GM23338 (cell line): Measurements from ENCODE around the gene CELSR3.

ENCODE experiments used
- CREB1 ChIP-seq: fragments of 250-450 bp; sonication (Bioruptor Pico); IDR thresholded peaks from 2 replicates; pipeline ENCODE4 v1.5.0; 2020; ENCODE audit warnings: low read depth, mild to moderate bottlenecking, moderate library complexity
- EZH2 ChIP-seq: fragments of 200-600 bp; sonication (generic); IDR thresholded peaks from one replicate; pipeline ENCODE4 v1.8.0; 2017; ENCODE audit warnings: antibody characterized with exemption, mild to moderate bottlenecking, low read depth; ENCODE audit not compliant: unreplicated experiment
- JUNB ChIP-seq: IDR thresholded peaks from one replicate; pipeline ENCODE4 v1.6.1; 2016; ENCODE audit warnings: antibody characterized with exemption; ENCODE audit not compliant: unreplicated experiment
- TF ChIP-seq, protein P1 (sequence below), 2 experiments: fragments of 200-600 bp in 1 of 2; sonication (generic) in 1 of 2; conservative IDR thresholded peaks; 2 replicates each; pipeline versions ENCODE4 v1.5.1 to v1.6.1; 2016 to 2017; ENCODE audit warnings: antibody characterized with exemption in 2 of 2, low read depth in 2 of 2, mild to moderate bottlenecking in 2 of 2, moderate library complexity in 1 of 2
- TF ChIP-seq, protein P2 (sequence below): fragments of 250-450 bp; sonication (Bioruptor Pico); IDR thresholded peaks from 2 replicates; pipeline ENCODE4 v1.5.0; 2020; ENCODE audit warnings: mild to moderate bottlenecking, moderate library complexity
- TF ChIP-seq, protein P3 (sequence below): IDR thresholded peaks from one replicate; pipeline ENCODE4 v1.6.1; 2018; ENCODE audit warnings: antibody characterized with exemption; ENCODE audit not compliant: unreplicated experiment

DNA sequence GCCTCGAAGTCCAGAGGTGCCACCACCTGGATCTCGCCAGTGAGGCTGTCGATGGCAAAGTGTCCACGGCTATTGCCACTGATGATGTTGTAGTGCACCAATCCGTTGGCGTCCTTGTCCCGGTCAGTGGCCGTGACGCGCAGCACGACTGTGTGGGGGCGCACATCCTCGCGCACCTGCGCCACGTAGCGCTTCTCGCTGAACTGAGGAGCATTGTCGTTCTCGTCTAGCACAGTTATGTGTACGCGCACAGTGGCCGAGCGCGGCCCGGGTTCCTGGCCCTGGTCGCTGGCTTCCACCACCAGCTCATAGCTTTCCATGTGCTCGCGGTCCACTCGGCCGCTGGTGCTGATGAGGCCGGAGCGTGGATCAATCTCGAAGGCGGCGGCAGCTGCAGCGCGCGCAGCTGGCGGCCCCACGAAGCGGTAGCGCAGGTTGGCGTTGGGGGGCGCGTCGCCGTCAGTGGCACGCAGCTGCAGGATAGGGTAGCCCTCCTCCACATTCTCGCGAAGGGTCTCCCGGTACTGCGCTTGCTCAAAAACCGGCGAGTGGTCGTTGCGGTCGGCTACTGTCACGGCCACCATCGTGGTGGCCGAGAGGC lies 1.8 kb downstream of the CELSR3 start:
- TF ChIP-seq EZH2: no peak
- TF ChIP-seq, protein P1, sequence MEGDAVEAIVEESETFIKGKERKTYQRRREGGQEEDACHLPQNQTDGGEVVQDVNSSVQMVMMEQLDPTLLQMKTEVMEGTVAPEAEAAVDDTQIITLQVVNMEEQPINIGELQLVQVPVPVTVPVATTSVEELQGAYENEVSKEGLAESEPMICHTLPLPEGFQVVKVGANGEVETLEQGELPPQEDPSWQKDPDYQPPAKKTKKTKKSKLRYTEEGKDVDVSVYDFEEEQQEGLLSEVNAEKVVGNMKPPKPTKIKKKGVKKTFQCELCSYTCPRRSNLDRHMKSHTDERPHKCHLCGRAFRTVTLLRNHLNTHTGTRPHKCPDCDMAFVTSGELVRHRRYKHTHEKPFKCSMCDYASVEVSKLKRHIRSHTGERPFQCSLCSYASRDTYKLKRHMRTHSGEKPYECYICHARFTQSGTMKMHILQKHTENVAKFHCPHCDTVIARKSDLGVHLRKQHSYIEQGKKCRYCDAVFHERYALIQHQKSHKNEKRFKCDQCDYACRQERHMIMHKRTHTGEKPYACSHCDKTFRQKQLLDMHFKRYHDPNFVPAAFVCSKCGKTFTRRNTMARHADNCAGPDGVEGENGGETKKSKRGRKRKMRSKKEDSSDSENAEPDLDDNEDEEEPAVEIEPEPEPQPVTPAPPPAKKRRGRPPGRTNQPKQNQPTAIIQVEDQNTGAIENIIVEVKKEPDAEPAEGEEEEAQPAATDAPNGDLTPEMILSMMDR (conservative IDR thresholded peaks at IDR 0.05; ENCODE audit: low read depth in 2 of 2): no peak
- TF ChIP-seq, protein P2, sequence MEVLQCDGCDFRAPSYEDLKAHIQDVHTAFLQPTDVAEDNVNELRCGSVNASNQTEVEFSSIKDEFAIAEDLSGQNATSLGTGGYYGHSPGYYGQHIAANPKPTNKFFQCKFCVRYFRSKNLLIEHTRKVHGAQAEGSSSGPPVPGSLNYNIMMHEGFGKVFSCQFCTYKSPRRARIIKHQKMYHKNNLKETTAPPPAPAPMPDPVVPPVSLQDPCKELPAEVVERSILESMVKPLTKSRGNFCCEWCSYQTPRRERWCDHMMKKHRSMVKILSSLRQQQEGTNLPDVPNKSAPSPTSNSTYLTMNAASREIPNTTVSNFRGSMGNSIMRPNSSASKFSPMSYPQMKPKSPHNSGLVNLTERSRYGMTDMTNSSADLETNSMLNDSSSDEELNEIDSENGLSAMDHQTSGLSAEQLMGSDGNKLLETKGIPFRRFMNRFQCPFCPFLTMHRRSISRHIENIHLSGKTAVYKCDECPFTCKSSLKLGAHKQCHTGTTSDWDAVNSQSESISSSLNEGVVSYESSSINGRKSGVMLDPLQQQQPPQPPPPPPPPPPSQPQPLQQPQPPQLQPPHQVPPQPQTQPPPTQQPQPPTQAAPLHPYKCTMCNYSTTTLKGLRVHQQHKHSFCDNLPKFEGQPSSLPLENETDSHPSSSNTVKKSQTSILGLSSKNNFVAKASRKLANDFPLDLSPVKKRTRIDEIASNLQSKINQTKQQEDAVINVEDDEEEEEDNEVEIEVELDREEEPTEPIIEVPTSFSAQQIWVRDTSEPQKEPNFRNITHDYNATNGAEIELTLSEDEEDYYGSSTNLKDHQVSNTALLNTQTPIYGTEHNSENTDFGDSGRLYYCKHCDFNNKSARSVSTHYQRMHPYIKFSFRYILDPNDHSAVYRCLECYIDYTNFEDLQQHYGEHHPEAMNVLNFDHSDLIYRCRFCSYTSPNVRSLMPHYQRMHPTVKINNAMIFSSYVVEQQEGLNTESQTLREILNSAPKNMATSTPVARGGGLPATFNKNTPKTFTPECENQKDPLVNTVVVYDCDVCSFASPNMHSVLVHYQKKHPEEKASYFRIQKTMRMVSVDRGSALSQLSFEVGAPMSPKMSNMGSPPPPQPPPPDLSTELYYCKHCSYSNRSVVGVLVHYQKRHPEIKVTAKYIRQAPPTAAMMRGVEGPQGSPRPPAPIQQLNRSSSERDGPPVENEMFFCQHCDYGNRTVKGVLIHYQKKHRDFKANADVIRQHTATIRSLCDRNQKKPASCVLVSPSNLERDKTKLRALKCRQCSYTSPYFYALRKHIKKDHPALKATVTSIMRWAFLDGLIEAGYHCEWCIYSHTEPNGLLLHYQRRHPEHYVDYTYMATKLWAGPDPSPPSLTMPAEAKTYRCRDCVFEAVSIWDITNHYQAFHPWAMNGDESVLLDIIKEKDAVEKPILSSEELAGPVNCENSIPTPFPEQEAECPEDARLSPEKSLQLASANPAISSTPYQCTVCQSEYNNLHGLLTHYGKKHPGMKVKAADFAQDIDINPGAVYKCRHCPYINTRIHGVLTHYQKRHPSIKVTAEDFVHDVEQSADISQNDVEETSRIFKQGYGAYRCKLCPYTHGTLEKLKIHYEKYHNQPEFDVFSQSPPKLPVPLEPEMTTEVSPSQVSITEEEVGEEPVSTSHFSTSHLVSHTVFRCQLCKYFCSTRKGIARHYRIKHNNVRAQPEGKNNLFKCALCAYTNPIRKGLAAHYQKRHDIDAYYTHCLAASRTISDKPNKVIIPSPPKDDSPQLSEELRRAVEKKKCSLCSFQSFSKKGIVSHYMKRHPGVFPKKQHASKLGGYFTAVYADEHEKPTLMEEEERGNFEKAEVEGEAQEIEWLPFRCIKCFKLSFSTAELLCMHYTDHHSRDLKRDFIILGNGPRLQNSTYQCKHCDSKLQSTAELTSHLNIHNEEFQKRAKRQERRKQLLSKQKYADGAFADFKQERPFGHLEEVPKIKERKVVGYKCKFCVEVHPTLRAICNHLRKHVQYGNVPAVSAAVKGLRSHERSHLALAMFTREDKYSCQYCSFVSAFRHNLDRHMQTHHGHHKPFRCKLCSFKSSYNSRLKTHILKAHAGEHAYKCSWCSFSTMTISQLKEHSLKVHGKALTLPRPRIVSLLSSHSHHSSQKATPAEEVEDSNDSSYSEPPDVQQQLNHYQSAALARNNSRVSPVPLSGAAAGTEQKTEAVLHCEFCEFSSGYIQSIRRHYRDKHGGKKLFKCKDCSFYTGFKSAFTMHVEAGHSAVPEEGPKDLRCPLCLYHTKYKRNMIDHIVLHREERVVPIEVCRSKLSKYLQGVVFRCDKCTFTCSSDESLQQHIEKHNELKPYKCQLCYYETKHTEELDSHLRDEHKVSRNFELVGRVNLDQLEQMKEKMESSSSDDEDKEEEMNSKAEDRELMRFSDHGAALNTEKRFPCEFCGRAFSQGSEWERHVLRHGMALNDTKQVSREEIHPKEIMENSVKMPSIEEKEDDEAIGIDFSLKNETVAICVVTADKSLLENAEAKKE (CRISPR knock-in tag): no peak
- TF ChIP-seq, protein P3, sequence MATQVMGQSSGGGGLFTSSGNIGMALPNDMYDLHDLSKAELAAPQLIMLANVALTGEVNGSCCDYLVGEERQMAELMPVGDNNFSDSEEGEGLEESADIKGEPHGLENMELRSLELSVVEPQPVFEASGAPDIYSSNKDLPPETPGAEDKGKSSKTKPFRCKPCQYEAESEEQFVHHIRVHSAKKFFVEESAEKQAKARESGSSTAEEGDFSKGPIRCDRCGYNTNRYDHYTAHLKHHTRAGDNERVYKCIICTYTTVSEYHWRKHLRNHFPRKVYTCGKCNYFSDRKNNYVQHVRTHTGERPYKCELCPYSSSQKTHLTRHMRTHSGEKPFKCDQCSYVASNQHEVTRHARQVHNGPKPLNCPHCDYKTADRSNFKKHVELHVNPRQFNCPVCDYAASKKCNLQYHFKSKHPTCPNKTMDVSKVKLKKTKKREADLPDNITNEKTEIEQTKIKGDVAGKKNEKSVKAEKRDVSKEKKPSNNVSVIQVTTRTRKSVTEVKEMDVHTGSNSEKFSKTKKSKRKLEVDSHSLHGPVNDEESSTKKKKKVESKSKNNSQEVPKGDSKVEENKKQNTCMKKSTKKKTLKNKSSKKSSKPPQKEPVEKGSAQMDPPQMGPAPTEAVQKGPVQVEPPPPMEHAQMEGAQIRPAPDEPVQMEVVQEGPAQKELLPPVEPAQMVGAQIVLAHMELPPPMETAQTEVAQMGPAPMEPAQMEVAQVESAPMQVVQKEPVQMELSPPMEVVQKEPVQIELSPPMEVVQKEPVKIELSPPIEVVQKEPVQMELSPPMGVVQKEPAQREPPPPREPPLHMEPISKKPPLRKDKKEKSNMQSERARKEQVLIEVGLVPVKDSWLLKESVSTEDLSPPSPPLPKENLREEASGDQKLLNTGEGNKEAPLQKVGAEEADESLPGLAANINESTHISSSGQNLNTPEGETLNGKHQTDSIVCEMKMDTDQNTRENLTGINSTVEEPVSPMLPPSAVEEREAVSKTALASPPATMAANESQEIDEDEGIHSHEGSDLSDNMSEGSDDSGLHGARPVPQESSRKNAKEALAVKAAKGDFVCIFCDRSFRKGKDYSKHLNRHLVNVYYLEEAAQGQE: no peak
- TF ChIP-seq CREB1 (CRISPR knock-in tag): no peak
- TF ChIP-seq JUNB: no peak
